B cell (primary cell): Measurements from ENCODE around the gene BEGAIN. TPM values are rescaled to one million over a fixed set of nuclear protein-coding genes. Genes with fewer than 3 reads are reported as not detected.

ENCODE experiments used
- ATAC-seq: fragments of 200-7000 bp; cut with Tn5 transposase; one replicate; pipeline ENCODE4 v1.10.0; 2021; ENCODE audit warnings: low read depth, mild to moderate bottlenecking, moderate number of reproducible peaks, moderate library complexity
- CTCF ChIA-PET: fragments of 350-600 bp; sonication (Branson Sonifier 250); formaldehyde crosslinking; loops from one replicate; lab custom pipeline; 2021; ENCODE audit warnings: antibody characterized with exemption, inconsistent platforms; lab: Charles Lee
- POLR2A ChIA-PET: fragments of 350-600 bp; sonication (Branson Sonifier 250); formaldehyde crosslinking; loops from one replicate; lab custom pipeline; 2021; ENCODE audit warnings: antibody characterized with exemption; lab: Charles Lee
- DNase-seq: peaks from one replicate; pipeline ENCODE4 v3.0.0; 2013
- H2AFZ ChIP-seq: 2 replicates; pipeline ENCODE4 v1.6.1; 2012; ENCODE audit warnings: mild to moderate bottlenecking, low read depth, low read length; ENCODE audit not compliant: insufficient read depth, poor library complexity, severe bottlenecking
- H3K27ac ChIP-seq, 2 donors: 1 replicate in 1 of 2; 2 replicates in 1 of 2; pipeline ENCODE4 v1.5.1; 2012 to 2013; ENCODE audit warnings: low read length in 2 of 2, mild to moderate bottlenecking in 2 of 2, moderate library complexity in 1 of 2
- H3K27me3 ChIP-seq, 4 experiments: fragments of 200-600 bp in 1 of 4; sonication (generic) in 1 of 4; replicated peaks in 1 of 4; 1 replicate in 2 of 4; 2 replicates in 2 of 4; pipeline versions ENCODE4 v1.6.1 to v1.7.0; 2013 to 2016; ENCODE audit warnings: low read length in 3 of 4, mild to moderate bottlenecking in 2 of 4, mixed read lengths in 1 of 4, moderate library complexity in 1 of 4; ENCODE audit not compliant: insufficient read depth in 4 of 4, control insufficient read depth in 3 of 4; ENCODE audit errors: control extremely low read depth in 1 of 4
- H3K36me3 ChIP-seq, 2 experiments: replicated peaks in 1 of 2; 1 replicate in 1 of 2; 2 replicates in 1 of 2; pipeline versions ENCODE4 v1.6.1 to v1.7.1; 2013; ENCODE audit warnings: low read length in 1 of 2; ENCODE audit not compliant: insufficient read depth in 2 of 2, control insufficient read depth in 1 of 2; ENCODE audit errors: control extremely low read depth in 1 of 2, extremely low read depth in 1 of 2
- H3K4me1 ChIP-seq, 2 donors: fragments of 200-600 bp in 1 of 2; sonication (generic) in 1 of 2; 1 replicate in 1 of 2; 2 replicates in 1 of 2; pipeline versions ENCODE4 v1.5.1 to v1.6.1; 2013 to 2017; ENCODE audit warnings: low read length in 2 of 2; ENCODE audit not compliant: control insufficient read depth in 2 of 2, insufficient read depth in 2 of 2
- H3K4me2 ChIP-seq: replicated peaks from 2 replicates; pipeline ENCODE3; 2012; ENCODE audit warnings: mild to moderate bottlenecking, low read depth, low read length; ENCODE audit not compliant: poor library complexity, severe bottlenecking
- H3K4me3 ChIP-seq, 5 experiments: fragments of 200-600 bp in 1 of 5; sonication (generic) in 1 of 5; 1 replicate in 3 of 5; 2 replicates in 2 of 5; pipeline versions ENCODE4 v1.5.1 to v1.7.0; 2011 to 2016; ENCODE audit warnings: low read length in 4 of 5, mild to moderate bottlenecking in 4 of 5, low read depth in 2 of 5, control low read depth in 1 of 5, moderate library complexity in 1 of 5; ENCODE audit not compliant: insufficient read depth in 1 of 5; ENCODE audit errors: control extremely low read depth in 1 of 5, extremely low read depth in 1 of 5
- H3K79me2 ChIP-seq: fragments of 200-600 bp; sonication (generic); one replicate; pipeline ENCODE4 v1.6.0; 2016; ENCODE audit warnings: low read length; ENCODE audit not compliant: control insufficient read depth, insufficient read depth
- H3K9ac ChIP-seq: fragments of 200-600 bp; sonication (generic); 2 replicates; pipeline ENCODE4 v1.6.1; 2017; ENCODE audit warnings: mild to moderate bottlenecking, low read length, moderate library complexity
- H3K9me3 ChIP-seq, 3 donors: one replicate each; pipeline versions ENCODE4 v1.6.1 to v1.7.1; 2013; ENCODE audit warnings: low read length in 2 of 3; ENCODE audit not compliant: control insufficient read depth in 2 of 3, insufficient read depth in 1 of 3; ENCODE audit errors: control extremely low read depth in 1 of 3
- H4K20me1 ChIP-seq: 2 replicates; pipeline ENCODE4 v1.6.0; 2012; ENCODE audit warnings: mild to moderate bottlenecking, low read length; ENCODE audit not compliant: insufficient read depth, control insufficient read depth, poor library complexity, severe bottlenecking
- H3K27ac Mint-ChIP-seq: one replicate; pipeline ENCODE4 v1.8.0; 2021; ENCODE audit warnings: mixed read lengths
- H3K27me3 Mint-ChIP-seq: one replicate; pipeline ENCODE4 v1.8.0; 2021; ENCODE audit warnings: mixed read lengths
- H3K4me1 Mint-ChIP-seq: one replicate; pipeline ENCODE4 v1.8.0; 2021; ENCODE audit warnings: mixed read lengths
- H3K4me3 Mint-ChIP-seq: one replicate; pipeline ENCODE4 v1.8.0; 2021; ENCODE audit warnings: mixed read lengths
- H3K9me3 Mint-ChIP-seq: one replicate; pipeline ENCODE4 v1.8.0; 2022; ENCODE audit warnings: mixed read lengths; ENCODE audit not compliant: insufficient read depth
- CTCF ChIP-seq: fragments of 200-600 bp; IDR thresholded peaks from one replicate; pipeline ENCODE4 v1.8.0; 2022; ENCODE audit warnings: antibody characterized with exemption, mild to moderate bottlenecking
- EZH2 ChIP-seq: IDR thresholded peaks from 2 replicates; pipeline ENCODE4 v1.6.1; 2012; ENCODE audit warnings: borderline replicate concordance, low read depth, mild to moderate bottlenecking, moderate library complexity, low read length; ENCODE audit not compliant: insufficient read depth, poor library complexity, severe bottlenecking
- WGBS: methylation state at CpG from one replicate; pipeline ENCODE4 v1.1.5; 2013; ENCODE audit warnings: missing lambda C conversion rate; ENCODE audit not compliant: insufficient coverage; 5-methylcytosine and 5-hydroxymethylcytosine counted together
- intact Hi-C: fragments of 100-400 bp; cut with micrococcal nuclease; formaldehyde crosslinking; loops from one replicate; pipeline ENCODE4 v1.10.0; 2022
- polyA plus RNA-seq: library from polyadenylated mRNA; depleted of rRNA; stranded (reverse); fragments of >200 nt; gene quantifications from 2 replicates; pipeline ENCODE4 v1.2.3, GENCODE V29; 2012
- total RNA-seq, 2 donors: library from RNA; stranded (reverse); fragments of 120-200 nt in 1 of 2; gene quantifications; 1 replicate in 1 of 2; 2 replicates in 1 of 2; pipeline versions ENCODE4 v1.2.3 to v1.2.4, GENCODE V29; 2013 to 2022

BEGAIN gene
- total and polyA plus RNA-seq, 2 donors (not counting 1 experiment from before 2014, with no cell fraction given), result 4.9 TPM; not detected in 1

DNA sequence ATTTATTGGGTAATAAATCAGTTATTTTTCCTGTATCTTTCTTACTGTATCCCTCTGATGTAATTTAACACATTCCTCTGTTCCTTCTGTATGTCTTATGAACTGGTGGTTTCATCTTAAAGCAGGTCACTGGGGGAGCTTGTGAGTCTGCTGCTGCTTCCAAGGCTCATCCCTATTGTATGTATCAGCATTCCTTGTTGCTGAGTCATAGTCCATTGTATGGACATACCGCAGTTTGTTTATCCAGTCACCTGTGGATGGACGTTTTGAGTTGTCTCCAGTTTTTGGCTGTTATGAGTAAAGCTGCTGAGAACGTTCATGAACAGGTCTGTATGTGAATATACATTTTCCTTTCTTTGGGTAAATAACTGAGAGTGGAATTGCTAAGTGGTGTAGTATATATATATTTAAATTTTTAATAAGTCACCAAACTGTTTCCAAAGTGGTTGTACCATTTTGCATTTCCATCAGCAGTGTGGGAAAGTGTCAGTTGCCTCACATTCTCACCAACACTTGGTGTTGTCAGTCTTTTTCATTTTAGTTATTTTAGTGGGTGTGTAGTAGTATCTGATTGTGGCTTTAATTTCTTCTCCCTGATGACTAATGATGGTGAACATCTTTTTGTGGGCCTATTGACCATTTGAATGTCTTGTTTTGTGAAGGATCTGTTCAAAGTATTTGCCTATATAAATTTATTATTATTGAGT is 82.7 kb downstream of the BEGAIN start:
- no peak overlapping the region for H3K27ac Mint-ChIP-seq
- H3K4me3 ChIP-seq, result no peak overlapping the region
- H3K9me3 ChIP-seq, result peaks cover 6 to 9% (median 7%) of the 10 kb centered on the region in 3 donors
- no peaks in the 10 kb centered on the region for H3K4me1 ChIP-seq
- H3K9ac ChIP-seq, result no peak overlapping the region
- H4K20me1 ChIP-seq, result no peaks in the 10 kb centered on the region
- TF ChIP-seq EZH2 (no peak), CTCF (no peak)
- 86% methylated on average over 1 of the region's 3 CpGs for WGBS
- H3K27me3 ChIP-seq, result no peaks in the 10 kb centered on the region
- no peaks in the 10 kb centered on the region for H3K36me3 ChIP-seq
- no peak overlapping the region for H3K27ac ChIP-seq
- no peaks in the 10 kb centered on the region for H3K4me1 Mint-ChIP-seq
- H3K4me3 Mint-ChIP-seq, result no peak overlapping the region
- intact Hi-C loops, result no loop called here
- H3K4me2 ChIP-seq, result no peak overlapping the region
- no peak overlapping the region for H2AFZ ChIP-seq
- H3K27me3 Mint-ChIP-seq, result no peaks in the 10 kb centered on the region
- POLR2A ChIA-PET, result no interaction called here
- no peaks in the 10 kb centered on the region for H3K79me2 ChIP-seq
- ATAC-seq, result no peak
- DNase-seq, result no peak
- CTCF ChIA-PET, result no interaction called here
- H3K9me3 Mint-ChIP-seq, result peaks cover 10% of the 10 kb centered on the region

DNA sequence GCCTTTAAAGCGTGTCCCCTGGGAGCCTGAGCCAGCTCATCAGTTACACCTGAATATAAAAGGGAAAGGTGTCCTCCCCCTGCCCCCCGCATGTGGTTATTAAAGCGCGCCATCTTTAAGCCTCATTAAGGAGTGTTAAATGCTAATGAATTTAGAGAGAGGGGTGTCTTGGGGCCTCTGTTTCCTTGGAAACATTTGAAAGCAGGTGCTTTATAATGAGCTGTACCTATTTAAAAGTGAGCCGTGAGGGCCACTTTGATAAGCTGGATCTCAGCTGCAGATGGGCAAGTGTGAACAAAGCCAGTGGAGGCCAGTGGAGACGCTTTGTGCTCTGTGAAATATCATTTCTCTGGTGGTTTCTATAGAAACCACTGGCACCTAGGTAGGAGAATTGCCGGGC is 84.0 kb downstream of the BEGAIN start:
- POLR2A ChIA-PET, result no interaction called here
- no peak overlapping the region for H3K27ac Mint-ChIP-seq
- no peak for ATAC-seq
- Histone ChIP-seq H2AFZ (no peak overlapping the region), H3K36me3 (no peaks in the 10 kb centered on the region), H3K4me2 (no peak overlapping the region), H4K20me1 (no peaks in the 10 kb centered on the region), H3K27me3 (no peaks in the 10 kb centered on the region), H3K27ac (no peak overlapping the region), H3K9ac (no peak overlapping the region), H3K9me3 (peaks cover 6 to 9% (median 7%) of the 10 kb centered on the region in 3 donors), H3K79me2 (no peaks in the 10 kb centered on the region), H3K4me3 (no peak overlapping the region), H3K4me1 (no peaks in the 10 kb centered on the region)
- TF ChIP-seq EZH2 (no peak), CTCF (no peak)
- 94% methylated on average over 3 of the region's 7 CpGs for WGBS
- intact Hi-C loops, result no loop called here
- CTCF ChIA-PET, result no interaction called here
- no peak overlapping the region for H3K4me3 Mint-ChIP-seq
- H3K9me3 Mint-ChIP-seq, result peaks cover 10% of the 10 kb centered on the region
- no peaks in the 10 kb centered on the region for H3K27me3 Mint-ChIP-seq
- DNase-seq, result no peak
- no peaks in the 10 kb centered on the region for H3K4me1 Mint-ChIP-seq
